HCT116 (cell line): ENCODE data around the gene CD69. TPM values are rescaled to one million over a fixed set of nuclear protein-coding genes. Genes with fewer than 3 reads are reported as not detected.

Source experiments
- ATAC-seq: fragments of 200-7000 bp; cut with Tn5 transposase; 2 replicates; pipeline ENCODE4 v1.9.1; 2020; ENCODE audit warnings: mild to moderate bottlenecking, moderate library complexity
- BruUV-seq: library from RNA; stranded (reverse); fragments of 400-500 nt; replicated peaks from 2 replicates; lab custom pipeline; 2021; lab: Mats Ljungman, UMichigan
- CTCF ChIA-PET: fragments of 300-600 bp; sonication (Branson Sonifier 250); formaldehyde crosslinking; loops from one replicate; lab custom pipeline; 2021; ENCODE audit warnings: antibody characterized with exemption; lab: Charles Lee
- POLR2A ChIA-PET: fragments of 300-600, 350-600 bp; sonication (Branson Sonifier 250); formaldehyde crosslinking; loops from one replicate; lab custom pipeline; 2021; ENCODE audit warnings: antibody characterized with exemption; lab: Charles Lee
- RAD21 ChIA-PET, 2 experiments: fragments of 300-600 bp; sonication (Branson Sonifier 250); formaldehyde crosslinking; loops; one replicate each; lab custom pipeline; 2023; ENCODE audit warnings: low total read pairs in 2 of 2; ENCODE audit not compliant: uncharacterized antibody in 2 of 2, unreplicated experiment in 2 of 2, low non-redundant PET in 1 of 2; lab: Charles Lee
- DNase-seq: peaks from one replicate; pipeline ENCODE4 v3.0.0-alpha.2; 2010; ENCODE audit warnings: low read depth, low spot score
- H2AFZ ChIP-seq: fragments of 200-600 bp; shearing (Covaris generic), sonication (generic); 2 replicates; pipeline ENCODE4 v1.6.1; 2017; ENCODE audit warnings: low read depth, mixed run types, mixed read lengths, antibody characterized with exemption, low read length; ENCODE audit not compliant: poor library complexity, severe bottlenecking
- H3K27ac ChIP-seq: 2 replicates; pipeline ENCODE4 v1.5.1; 2012; ENCODE audit warnings: low read depth, low read length
- H3K27me3 ChIP-seq: fragments of 200-600 bp; sonication (generic); 2 replicates; pipeline ENCODE4 v1.6.1; 2016; ENCODE audit warnings: mixed run types, low read length, mixed read lengths; ENCODE audit not compliant: insufficient read depth
- H3K36me3 ChIP-seq, 2 experiments: fragments of 200-500 bp in 1 of 2; fragments of 200-600 bp in 1 of 2; sonication (Bioruptor generic) in 1 of 2; sonication (generic) in 1 of 2; 2 replicates each; pipeline versions ENCODE4 v1.5.1 to v1.6.1; 2014 to 2016; ENCODE audit warnings: low read length in 2 of 2, inconsistent platforms in 1 of 2, mixed read lengths in 1 of 2, mixed run types in 1 of 2; ENCODE audit not compliant: insufficient read depth in 2 of 2, control insufficient read depth in 1 of 2
- H3K4me1 ChIP-seq, 2 experiments: fragments of 200-600 bp in 1 of 2; sonication (generic) in 1 of 2; 2 replicates each; pipeline versions ENCODE4 v1.5.1 to v1.6.1; 2012 to 2017; ENCODE audit warnings: low read length in 2 of 2, inconsistent platforms in 1 of 2, mild to moderate bottlenecking in 1 of 2, mixed read lengths in 1 of 2, mixed run types in 1 of 2, moderate library complexity in 1 of 2; ENCODE audit not compliant: insufficient read depth in 2 of 2, control insufficient read depth in 1 of 2
- H3K4me2 ChIP-seq: fragments of 200-600 bp; sonication (generic); 2 replicates; pipeline ENCODE4 v1.6.1; 2017; ENCODE audit warnings: mixed run types, low read length, mixed read lengths
- H3K4me3 ChIP-seq, 2 experiments: fragments of 200-600 bp in 1 of 2; sonication (generic) in 1 of 2; replicated peaks in 1 of 2; 2 replicates each; pipeline ENCODE4 v1.5.1; 2011 to 2016; ENCODE audit warnings: low read length in 2 of 2, control low read depth in 1 of 2, low read depth in 1 of 2, mild to moderate bottlenecking in 1 of 2, mixed read lengths in 1 of 2, mixed run types in 1 of 2
- H3K79me2 ChIP-seq: fragments of 200-600 bp; sonication (generic); 2 replicates; pipeline ENCODE4 v1.6.1; 2017; ENCODE audit warnings: mild to moderate bottlenecking, mixed run types, low read length, moderate library complexity, mixed read lengths; ENCODE audit not compliant: insufficient read depth
- H3K9ac ChIP-seq: fragments of 200-600 bp; sonication (generic); 2 replicates; pipeline ENCODE4 v1.6.1; 2016; ENCODE audit warnings: low read length, mixed read lengths
- H3K9me2 ChIP-seq: fragments of 200-600 bp; sonication (generic), shearing (Covaris generic); 2 replicates; pipeline ENCODE4 v1.6.1; 2017; ENCODE audit warnings: mixed run types, mild to moderate bottlenecking, moderate library complexity; ENCODE audit not compliant: insufficient read depth
- H3K9me3 ChIP-seq, 2 experiments: fragments of 200-500 bp in 1 of 2; fragments of 200-600 bp in 1 of 2; sonication (Bioruptor generic) in 1 of 2; sonication (generic) in 1 of 2; 2 replicates each; pipeline ENCODE4 v1.6.1; 2014 to 2017; ENCODE audit warnings: low read length in 2 of 2, mixed read lengths in 2 of 2, inconsistent platforms in 1 of 2, low read depth in 1 of 2, mild to moderate bottlenecking in 1 of 2, mixed run types in 1 of 2, moderate library complexity in 1 of 2; ENCODE audit not compliant: control insufficient read depth in 1 of 2, insufficient read depth in 1 of 2
- H4K20me1 ChIP-seq: fragments of 200-600 bp; sonication (generic), shearing (Covaris generic); 2 replicates; pipeline ENCODE4 v1.6.1; 2017; ENCODE audit warnings: mixed run types, mild to moderate bottlenecking, moderate library complexity; ENCODE audit not compliant: insufficient read depth
- CBX3 ChIP-seq: IDR thresholded peaks from 2 replicates; pipeline ENCODE4 v1.6.1; 2012; ENCODE audit warnings: low read depth
- CEBPB ChIP-seq: IDR thresholded peaks from 2 replicates; pipeline ENCODE4 v1.6.1; 2012; ENCODE audit warnings: low read depth
- EGR1 ChIP-seq: IDR thresholded peaks from 2 replicates; pipeline ENCODE4 v1.6.1; 2012; ENCODE audit warnings: low read depth
- EZH2 ChIP-seq: fragments of 200-600 bp; sonication (generic); IDR thresholded peaks from 2 replicates; pipeline ENCODE4 v1.6.1; 2017; ENCODE audit warnings: antibody characterized with exemption, mixed run types
- EZH2phosphoT487 ChIP-seq: fragments of 200-600 bp; IDR thresholded peaks from 2 replicates; pipeline ENCODE4 v1.6.1; 2018; ENCODE audit warnings: antibody characterized with exemption, borderline replicate concordance
- FOSL1 ChIP-seq: IDR thresholded peaks from 2 replicates; pipeline ENCODE4 v1.6.1; 2012; ENCODE audit warnings: low read depth
- JUND ChIP-seq: IDR thresholded peaks from 2 replicates; pipeline ENCODE4 v1.6.1; 2012
- POLR2AphosphoS5 ChIP-seq: IDR thresholded peaks from 2 replicates; pipeline ENCODE4 v1.6.1; 2011; ENCODE audit warnings: mild to moderate bottlenecking, low read depth, low read length, moderate library complexity
- RAD21 ChIP-seq: IDR thresholded peaks from 2 replicates; pipeline ENCODE4 v1.6.1; 2012; ENCODE audit warnings: low read depth, mild to moderate bottlenecking
- REST ChIP-seq: IDR thresholded peaks from 2 replicates; pipeline ENCODE4 v1.6.1; 2012; ENCODE audit warnings: low read depth
- SIN3A ChIP-seq: IDR thresholded peaks from 2 replicates; pipeline ENCODE4 v1.6.1; 2012; ENCODE audit warnings: low read depth
- SRF ChIP-seq: IDR thresholded peaks from 2 replicates; pipeline ENCODE4 v1.6.1; 2012; ENCODE audit warnings: low read depth
- TCF7L2 ChIP-seq: IDR thresholded peaks from 2 replicates; pipeline ENCODE4 v1.7.0; 2011; ENCODE audit warnings: borderline replicate concordance, inconsistent platforms; ENCODE audit not compliant: insufficient read depth, insufficient read length; ENCODE audit errors: extremely low read depth
- YY1 ChIP-seq: IDR thresholded peaks from 2 replicates; pipeline ENCODE4 v1.6.1; 2011; ENCODE audit warnings: low read length, low read depth, moderate library complexity, mild to moderate bottlenecking; ENCODE audit not compliant: insufficient replicate concordance; ENCODE audit errors: extremely low read depth
- ZBTB33 ChIP-seq: IDR thresholded peaks from 2 replicates; pipeline ENCODE4 v1.6.1; 2011; ENCODE audit warnings: mild to moderate bottlenecking, low read length, moderate library complexity; ENCODE audit not compliant: insufficient replicate concordance; ENCODE audit errors: extremely low read depth
- ZNF274 ChIP-seq: fragments of 200-500 bp; sonication (Bioruptor generic); IDR thresholded peaks from 2 replicates; pipeline ENCODE4 v1.6.1; 2014; ENCODE audit warnings: mild to moderate bottlenecking, low read depth, low read length, inconsistent platforms
- intact Hi-C: fragments of 100-400 bp; cut with micrococcal nuclease; formaldehyde crosslinking; loops from 2 replicates; pipeline ENCODE4 v1.10.0; 2022
- total RNA-seq: library from RNA; stranded (reverse); gene quantifications from one replicate; pipeline ENCODE4 v1.2.1, GENCODE V29; 2021; ENCODE audit not compliant: unreplicated experiment

Gene CD69
- total RNA-seq, 1 experiment from 2014 or later, result not detected

DNA sequence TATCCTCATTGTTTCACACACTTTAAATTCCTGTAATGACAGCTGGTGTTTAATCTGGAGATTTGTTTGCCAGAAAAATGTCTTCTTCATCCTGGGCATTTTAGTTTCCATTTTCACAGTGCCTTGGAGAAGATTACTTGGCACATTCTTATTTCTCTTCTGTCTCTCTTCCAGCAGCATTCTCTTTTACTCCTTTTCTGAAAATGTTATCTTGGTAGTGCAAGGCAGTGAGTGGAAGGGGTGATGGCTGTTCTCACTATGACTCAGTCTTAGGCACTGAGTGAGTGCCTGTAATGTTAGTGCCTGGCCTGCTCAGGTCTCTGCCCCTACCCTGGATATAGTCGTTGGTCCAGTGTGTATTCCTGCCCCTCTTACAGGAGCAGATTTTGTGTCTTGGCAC, 40.9 kb downstream of the CD69 start:
- intact Hi-C loops, result no loop called here
- no peaks in the 10 kb centered on the region for H3K36me3 ChIP-seq
- ATAC-seq (no peak), DNase-seq (no peak)
- no peak overlapping the region for H3K27ac ChIP-seq
- CTCF ChIA-PET, result no interaction called here
- POLR2A ChIA-PET, result no interaction called here
- RAD21 ChIA-PET, result no interaction called here
- H3K79me2 ChIP-seq, result no peaks in the 10 kb centered on the region
- H3K9me3 ChIP-seq, result no peaks in the 10 kb centered on the region
- no peak overlapping the region for H3K4me3 ChIP-seq
- no peak overlapping the region for H2AFZ ChIP-seq
- H3K4me2 ChIP-seq, result no peak overlapping the region
- BruUV-seq, result no TSS peak
- no peak overlapping the region for H3K9ac ChIP-seq
- H3K4me1 ChIP-seq, result no peaks in the 10 kb centered on the region
- H4K20me1 ChIP-seq, result no peaks in the 10 kb centered on the region
- peaks cover 41% of the 10 kb centered on the region for H3K27me3 ChIP-seq
- no peak for TF ChIP-seq ZNF274
- no peak for TF ChIP-seq SRF
- no peak for TF ChIP-seq JUND
- TF ChIP-seq EGR1, result no peak
- TF ChIP-seq TCF7L2, result no peak
- TF ChIP-seq RAD21, result no peak
- no peak for TF ChIP-seq FOSL1
- no peak for TF ChIP-seq REST
- TF ChIP-seq YY1, result no peak
- no peak for TF ChIP-seq EZH2
- no peak for TF ChIP-seq ZBTB33
- TF ChIP-seq SIN3A, result no peak
- TF ChIP-seq CBX3, result no peak
- no peak for TF ChIP-seq EZH2phosphoT487
- TF ChIP-seq POLR2AphosphoS5, result no peak
- no peak for TF ChIP-seq CEBPB
- no peaks in the 10 kb centered on the region for H3K9me2 ChIP-seq
